GM18909 (cell line): ENCODE results near the gene ARHGAP29.

Source experiments
- ATAC-seq: cut with Tn5 transposase; IDR thresholded peaks from one replicate; pipeline ENCODE4 v1.9.1; 2021; ENCODE audit warnings: mild to moderate bottlenecking; ENCODE audit not compliant: unreplicated experiment, poor library complexity

ARHGAP29 gene

DNA sequence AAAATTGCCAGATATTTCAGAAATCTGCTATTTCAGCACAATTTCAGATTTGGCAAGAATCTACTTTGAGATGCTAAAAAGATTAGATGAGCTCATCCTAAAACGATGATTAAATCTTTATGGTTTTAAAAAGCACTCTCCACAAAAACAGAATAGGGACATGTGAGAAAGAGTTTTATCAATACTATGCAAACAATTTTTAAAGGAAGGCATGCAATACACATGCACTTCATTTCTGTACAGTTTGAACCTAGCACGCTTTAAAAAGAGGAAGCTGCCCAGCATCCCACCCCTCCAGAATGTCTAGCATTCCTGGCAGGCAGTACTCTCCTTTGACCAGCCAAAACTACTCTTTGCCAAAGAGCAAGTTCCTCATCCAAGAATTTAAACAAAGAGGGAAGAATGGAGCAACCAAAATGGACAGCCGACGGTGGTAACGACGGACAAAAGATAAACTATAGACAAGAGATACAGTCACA is 1.3 kb downstream of the ARHGAP29 start:
- no peak for ATAC-seq

DNA sequence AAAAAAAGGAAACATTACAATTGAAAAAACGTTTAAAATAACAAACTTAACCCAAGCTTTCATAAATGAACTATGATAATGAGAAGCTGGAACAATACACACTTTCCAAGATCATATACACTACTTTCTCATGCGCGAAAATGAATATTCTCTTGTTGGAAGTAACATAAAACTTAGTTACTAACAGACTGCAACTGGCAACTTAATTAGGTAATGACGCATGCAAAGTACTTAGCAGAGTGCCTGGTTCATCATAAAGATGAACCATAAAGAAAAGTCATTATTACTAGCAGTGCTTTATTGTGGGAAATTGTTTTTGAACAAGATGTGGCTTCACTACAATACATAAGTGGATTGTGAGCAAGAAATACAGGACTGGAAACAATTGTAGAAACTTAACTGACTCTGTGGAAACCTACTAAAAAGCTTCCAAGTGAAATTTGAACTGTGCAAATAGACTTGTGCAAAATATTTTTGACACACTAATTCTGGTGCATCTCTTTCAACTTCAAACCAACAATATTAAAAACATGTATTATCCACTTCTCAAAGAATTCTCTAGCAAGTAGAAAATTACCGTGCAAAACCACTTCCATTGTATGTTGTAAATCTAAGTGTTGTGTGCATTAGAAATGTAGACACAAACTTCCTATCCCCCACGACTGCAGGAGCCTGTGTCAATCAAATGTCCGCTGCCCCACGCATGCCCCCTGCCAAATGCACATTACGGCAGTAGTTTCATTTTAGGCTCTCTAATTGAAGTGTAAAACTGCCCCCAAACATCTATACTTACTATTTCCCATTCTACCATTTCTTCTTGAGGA is 2.0 kb downstream of the ARHGAP29 start:
- no peak for ATAC-seq

- no peak for ATAC-seq
These were observed 2.8 kb downstream of the ARHGAP29 start for GRCh38 chr1:94234615-94235014.

GRCh38 chr1:94231746-94232145 is 5.6 kb downstream of the ARHGAP29 start:
- no peak for ATAC-seq

- ATAC-seq: no peak
These were observed 6.5 kb downstream of the ARHGAP29 start for GRCh38 chr1:94230920-94231319.

GRCh38 chr1:94228640-94229375 is 8.6 kb downstream of the ARHGAP29 start:
- no peak for ATAC-seq

DNA sequence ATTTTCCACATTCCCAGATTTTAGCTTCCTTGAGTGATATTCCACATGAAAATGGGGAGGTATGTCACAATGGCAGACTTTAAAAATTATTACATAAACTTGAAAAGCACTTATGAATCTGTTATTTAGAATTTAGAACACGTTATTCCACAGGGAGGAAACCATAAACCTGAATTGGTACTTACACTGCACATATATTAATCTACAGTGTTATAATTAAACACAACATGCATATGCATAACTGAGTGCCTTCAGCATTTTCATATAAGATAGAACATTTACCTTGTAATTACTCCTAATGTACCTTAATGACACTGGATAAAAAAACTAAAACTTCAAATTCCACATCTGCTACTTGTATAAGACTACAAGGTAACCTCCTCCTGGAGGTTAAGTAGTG is 9.8 kb downstream of the ARHGAP29 start:
- ATAC-seq: no peak

DNA sequence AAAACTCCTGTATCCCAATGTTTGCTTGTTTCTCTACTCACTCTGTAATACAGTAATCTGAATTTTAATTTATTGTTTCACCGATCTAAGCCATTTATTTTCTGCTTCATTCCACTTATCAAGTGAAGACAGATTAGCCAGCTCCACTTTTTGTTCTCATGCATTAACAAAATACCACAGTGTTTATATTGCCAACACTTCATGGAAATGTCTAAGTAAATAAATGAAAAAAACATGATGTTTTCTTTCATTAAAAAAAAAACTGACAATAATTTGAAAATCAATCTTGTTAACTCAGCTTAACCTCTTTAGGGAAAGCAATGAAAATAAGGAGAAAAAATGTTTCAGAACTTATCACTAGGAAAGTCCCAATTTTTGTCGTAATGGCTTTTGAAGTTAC is 11.5 kb downstream of the ARHGAP29 start:
- no peak for ATAC-seq

DNA sequence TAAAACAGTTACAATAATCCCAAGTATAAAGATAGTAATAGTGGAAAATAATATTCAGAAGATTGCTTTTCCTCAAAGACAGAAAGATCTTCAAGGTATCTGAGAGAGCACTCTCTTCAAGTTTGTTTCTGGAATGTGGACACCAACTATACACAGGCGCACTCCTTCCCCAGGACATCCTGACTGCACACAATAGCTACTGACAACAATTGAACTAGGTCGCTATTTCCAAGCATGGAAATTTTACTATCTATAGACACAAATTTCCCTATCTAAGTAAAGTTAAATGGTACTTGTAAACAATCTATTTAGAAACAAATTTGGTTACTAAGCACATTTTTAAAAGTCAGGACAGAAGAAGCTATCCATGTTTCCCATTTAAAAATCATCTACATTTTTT is 19.1 kb downstream of the ARHGAP29 start:
- ATAC-seq: no peak

- ATAC-seq: no peak
These were observed 21.4 kb downstream of the ARHGAP29 start for GRCh38 chr1:94215955-94216354.

GRCh38 chr1:94209982-94210381 is 27.4 kb downstream of the ARHGAP29 start:
- ATAC-seq: no peak

GRCh38 chr1:94209425-94209824 is 28.0 kb downstream of the ARHGAP29 start:
- ATAC-seq: no peak

- no peak for ATAC-seq
These were observed 29.7 kb downstream of the ARHGAP29 start for GRCh38 chr1:94207695-94208094.

GRCh38 chr1:94205639-94206038 is 31.7 kb downstream of the ARHGAP29 start:
- no peak for ATAC-seq

GRCh38 chr1:94202241-94202640 is 35.1 kb downstream of the ARHGAP29 start:
- ATAC-seq: no peak

DNA sequence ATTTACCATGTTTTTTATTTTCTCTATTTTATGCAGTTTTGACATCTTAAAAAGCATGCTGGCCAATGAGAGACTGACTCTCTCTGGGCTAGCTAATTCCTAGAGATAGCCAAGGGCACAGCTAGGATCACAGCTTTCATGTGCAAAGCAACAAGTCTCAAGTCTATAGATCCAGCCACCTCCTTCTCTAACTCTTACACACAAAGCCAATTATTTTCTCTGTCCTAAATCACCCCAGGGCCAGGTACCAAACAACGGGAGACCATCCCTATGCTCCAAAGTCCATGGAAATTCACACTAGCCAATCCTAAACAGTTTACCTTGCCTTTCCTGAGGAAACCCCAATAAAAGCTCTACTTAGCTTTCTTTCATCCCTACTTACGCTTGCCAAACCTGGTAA is 38.0 kb downstream of the ARHGAP29 start:
- no peak for ATAC-seq

DNA sequence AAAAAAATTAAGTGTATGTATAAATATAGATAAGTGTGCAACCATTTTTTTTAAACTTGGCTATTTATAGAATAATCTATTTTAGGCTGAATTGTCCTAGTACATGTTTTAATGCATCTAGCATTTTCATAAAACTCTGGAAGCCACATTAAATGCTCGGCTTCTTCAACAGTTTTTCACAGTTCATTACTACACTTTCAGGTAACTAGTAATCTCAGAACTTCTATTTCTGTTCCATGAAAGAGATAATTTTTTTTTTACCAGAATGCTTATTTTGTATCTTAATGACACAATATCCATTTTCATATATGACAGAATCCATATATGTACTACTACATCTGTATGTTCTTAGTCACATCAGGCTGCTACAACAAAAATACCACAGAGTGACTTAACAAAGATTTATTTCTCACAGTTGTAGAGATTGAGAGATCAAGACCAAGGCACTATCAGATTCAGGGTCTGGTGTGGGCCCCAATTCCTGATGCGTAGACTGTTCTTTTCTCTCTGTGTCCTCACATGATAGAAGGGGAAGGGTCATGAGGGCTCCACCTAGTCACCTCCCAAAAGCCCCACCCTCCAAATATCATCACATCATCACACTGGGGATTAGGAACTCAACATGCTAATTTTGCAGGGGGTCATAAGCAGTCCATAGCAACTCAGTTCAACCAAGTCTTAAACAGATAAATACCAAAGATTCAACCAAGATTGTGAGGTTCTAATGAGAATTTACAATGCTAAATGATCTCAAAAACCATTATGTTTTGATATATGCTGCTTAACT is 43.1 kb downstream of the ARHGAP29 start:
- no peak for ATAC-seq

GRCh38 chr1:94193128-94193527 is 44.3 kb downstream of the ARHGAP29 start:
- no peak for ATAC-seq

GRCh38 chr1:94191216-94191615 is 46.2 kb downstream of the ARHGAP29 start:
- ATAC-seq: no peak

DNA sequence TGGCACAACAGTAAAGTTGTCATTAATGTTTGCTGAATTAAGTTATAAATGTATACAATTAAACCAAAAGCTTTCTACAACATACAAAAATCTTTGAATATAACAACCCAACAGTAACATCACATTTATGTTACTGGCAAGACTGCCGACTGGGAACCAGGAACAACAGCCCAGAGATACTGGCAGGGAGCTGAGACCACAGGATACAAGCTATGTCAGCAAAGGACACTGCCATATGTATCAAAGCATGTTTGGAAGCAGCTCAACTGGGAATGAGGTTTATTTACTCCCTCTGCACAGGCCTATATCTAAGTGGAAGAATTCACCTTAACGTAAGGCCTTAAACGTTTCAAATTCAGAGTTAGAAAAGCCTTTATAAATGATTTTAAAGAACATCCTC is 50.4 kb downstream of the ARHGAP29 start:
- ATAC-seq: no peak
